HEK293 (cell line): Measurements from ENCODE around the gene MYBBP1A.

Source experiments
- CTCF ChIA-PET: fragments of 350-600 bp; formaldehyde crosslinking; extraction: SDS; loops from one replicate; lab custom pipeline; 2021; ENCODE audit warnings: antibody characterized with exemption; lab: Yijun Ruan, JAX
- POLR2A ChIA-PET: fragments of 300-600 bp; formaldehyde crosslinking; extraction: SDS; loops from one replicate; lab custom pipeline; 2020; ENCODE audit warnings: antibody characterized with exemption, inconsistent platforms; lab: Yijun Ruan, JAX
- H3K27ac ChIP-seq: fragments of 200-500 bp; sonication (Bioruptor generic); 2 replicates; pipeline ENCODE4 v1.5.1; 2014; ENCODE audit warnings: low read depth, low read length, control low read depth, inconsistent platforms; ENCODE audit errors: extremely low read depth
- H3K36me3 ChIP-seq, 2 experiments: fragments of 200-500 bp in 1 of 2; sonication (Bioruptor generic) in 1 of 2; 1 replicate in 1 of 2; 2 replicates in 1 of 2; pipeline ENCODE4 v1.5.1; 2014 to 2017; ENCODE audit warnings: inconsistent platforms in 2 of 2, low read length in 2 of 2; ENCODE audit not compliant: control insufficient read depth in 2 of 2, insufficient read depth in 1 of 2
- H3K4me1 ChIP-seq: fragments of 200-500 bp; sonication (Bioruptor generic); 2 replicates; pipeline ENCODE4 v1.5.1; 2014; ENCODE audit warnings: mild to moderate bottlenecking, low read length, inconsistent platforms; ENCODE audit not compliant: control insufficient read depth, insufficient read depth
- H3K4me3 ChIP-seq: 2 replicates; pipeline ENCODE4 v1.5.1; 2011; ENCODE audit warnings: low read depth, mild to moderate bottlenecking, control low read depth, low read length, moderate library complexity
- H3K9me3 ChIP-seq: fragments of 200-500 bp; sonication (Bioruptor generic); 2 replicates; pipeline ENCODE4 v1.5.1; 2014; ENCODE audit warnings: low read depth, low read length, inconsistent platforms; ENCODE audit not compliant: control insufficient read depth, insufficient read depth
- BCL11B ChIP-seq: fragments of 450-650 bp; formaldehyde crosslinking; IDR thresholded peaks from 2 replicates; pipeline ENCODE4 v1.5.1; 2016; ENCODE audit warnings: low read depth, missing biosample characterization, missing genetic modification characterization
- ZNF10 ChIP-seq: fragments of 450-650 bp; formaldehyde crosslinking; IDR thresholded peaks from 2 replicates; pipeline ENCODE4 v1.5.1; 2017; ENCODE audit warnings: missing biosample characterization, missing genetic modification characterization
- ZNF37A ChIP-seq: fragments of 450-650 bp; IDR thresholded peaks from 2 replicates; pipeline ENCODE4 v1.5.1; 2018; ENCODE audit warnings: missing biosample characterization, missing genetic modification characterization
- ZNF514 ChIP-seq: fragments of 450-650 bp; formaldehyde crosslinking; IDR thresholded peaks from 2 replicates; pipeline ENCODE4 v1.5.1; 2016; ENCODE audit warnings: missing biosample characterization, missing genetic modification characterization
- ZNF530 ChIP-seq: fragments of 450-650 bp; formaldehyde crosslinking; IDR thresholded peaks from 2 replicates; pipeline ENCODE4 v1.5.1; 2016; ENCODE audit warnings: low read depth, missing biosample characterization, missing genetic modification characterization
- ZNF624 ChIP-seq: fragments of 450-650 bp; formaldehyde crosslinking; IDR thresholded peaks from 2 replicates; pipeline ENCODE4 v1.5.1; 2017; ENCODE audit warnings: missing biosample characterization, missing genetic modification characterization
- ZNF660 ChIP-seq: fragments of 450-650 bp; IDR thresholded peaks from 2 replicates; pipeline ENCODE4 v1.5.1; 2018; ENCODE audit warnings: missing biosample characterization, mild to moderate bottlenecking, missing genetic modification characterization
- ZNF664 ChIP-seq: fragments of 450-650 bp; formaldehyde crosslinking; IDR thresholded peaks from 2 replicates; pipeline ENCODE4 v1.5.1; 2016; ENCODE audit warnings: missing biosample characterization, missing genetic modification characterization
- ZNF768 ChIP-seq: fragments of 450-650 bp; formaldehyde crosslinking; IDR thresholded peaks from 2 replicates; pipeline ENCODE4 v1.5.1; 2018; ENCODE audit warnings: missing biosample characterization, mild to moderate bottlenecking, missing genetic modification characterization
- ZNF843 ChIP-seq: fragments of 450-650 bp; formaldehyde crosslinking; IDR thresholded peaks from 2 replicates; pipeline ENCODE4 v1.5.1; 2016; ENCODE audit warnings: missing biosample characterization, missing genetic modification characterization
- TF ChIP-seq, protein P1 (sequence below): fragments of 450-650 bp; formaldehyde crosslinking; IDR thresholded peaks from 2 replicates; pipeline ENCODE4 v1.5.1; 2016; ENCODE audit warnings: missing biosample characterization, missing genetic modification characterization
- TF ChIP-seq, protein P2 (sequence below): fragments of 450-650 bp; formaldehyde crosslinking; IDR thresholded peaks from 2 replicates; pipeline ENCODE4 v1.5.1; 2016; ENCODE audit warnings: missing biosample characterization, missing genetic modification characterization

Gene MYBBP1A

DNA sequence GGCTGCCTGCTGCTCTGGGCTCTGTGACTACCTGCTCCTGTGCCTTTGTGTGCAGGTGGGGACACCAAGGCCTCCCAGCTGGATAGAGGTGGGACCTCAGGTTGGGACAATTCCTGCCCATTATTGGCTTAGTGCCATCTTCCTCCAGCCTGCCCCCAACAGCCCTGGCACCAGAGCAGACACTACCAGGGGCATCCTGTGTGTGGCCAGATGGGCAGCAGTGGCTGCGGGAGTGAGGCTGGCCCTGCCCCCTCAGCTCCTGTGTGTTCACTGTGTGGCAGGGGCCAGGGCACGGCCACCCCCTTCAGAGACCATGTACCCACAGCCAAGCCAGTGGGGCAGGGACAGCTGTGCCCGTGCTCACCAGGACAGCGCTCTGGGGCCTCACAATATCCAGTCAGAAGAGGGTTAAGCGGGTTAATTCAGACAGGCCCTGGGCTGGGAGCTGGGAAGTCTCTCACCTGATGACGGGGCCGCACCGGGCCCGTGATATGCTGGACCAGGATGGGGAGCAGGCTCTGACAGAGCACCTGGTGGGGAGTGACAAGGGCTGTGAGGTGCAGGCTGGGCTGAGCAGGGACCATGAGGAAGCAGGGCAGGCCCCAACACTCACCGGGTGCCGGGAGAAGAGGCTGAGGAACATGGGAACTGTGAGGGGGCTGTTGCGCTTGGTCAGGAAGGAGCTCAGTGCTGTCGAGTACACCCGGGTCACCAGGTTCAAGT, 13.0 kb downstream of the MYBBP1A start:
- POLR2A ChIA-PET = interaction anchor here (0.6 to 4.0 kb wide), 3 partner anchors 7 to 43 kb away, joined by 3 to 16 read pairs (median 11); partner anchors contain the start of gene MYBBP1A
- no peak for TF ChIP-seq ZNF660
- TF ChIP-seq, protein P1, sequence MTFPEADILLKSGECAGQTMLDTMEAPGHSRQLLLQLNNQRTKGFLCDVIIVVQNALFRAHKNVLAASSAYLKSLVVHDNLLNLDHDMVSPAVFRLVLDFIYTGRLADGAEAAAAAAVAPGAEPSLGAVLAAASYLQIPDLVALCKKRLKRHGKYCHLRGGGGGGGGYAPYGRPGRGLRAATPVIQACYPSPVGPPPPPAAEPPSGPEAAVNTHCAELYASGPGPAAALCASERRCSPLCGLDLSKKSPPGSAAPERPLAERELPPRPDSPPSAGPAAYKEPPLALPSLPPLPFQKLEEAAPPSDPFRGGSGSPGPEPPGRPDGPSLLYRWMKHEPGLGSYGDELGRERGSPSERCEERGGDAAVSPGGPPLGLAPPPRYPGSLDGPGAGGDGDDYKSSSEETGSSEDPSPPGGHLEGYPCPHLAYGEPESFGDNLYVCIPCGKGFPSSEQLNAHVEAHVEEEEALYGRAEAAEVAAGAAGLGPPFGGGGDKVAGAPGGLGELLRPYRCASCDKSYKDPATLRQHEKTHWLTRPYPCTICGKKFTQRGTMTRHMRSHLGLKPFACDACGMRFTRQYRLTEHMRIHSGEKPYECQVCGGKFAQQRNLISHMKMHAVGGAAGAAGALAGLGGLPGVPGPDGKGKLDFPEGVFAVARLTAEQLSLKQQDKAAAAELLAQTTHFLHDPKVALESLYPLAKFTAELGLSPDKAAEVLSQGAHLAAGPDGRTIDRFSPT (tag by site-specific recombination) = peak; percentile 66; the same call in 1 of the 2 replicates
- CTCF ChIA-PET = interaction anchor here (0.6 to 1.4 kb wide), 4 partner anchors 11 to 520 kb away, joined by 3 to 4 read pairs (median 4); no protein-coding TSS in a partner anchor

DNA sequence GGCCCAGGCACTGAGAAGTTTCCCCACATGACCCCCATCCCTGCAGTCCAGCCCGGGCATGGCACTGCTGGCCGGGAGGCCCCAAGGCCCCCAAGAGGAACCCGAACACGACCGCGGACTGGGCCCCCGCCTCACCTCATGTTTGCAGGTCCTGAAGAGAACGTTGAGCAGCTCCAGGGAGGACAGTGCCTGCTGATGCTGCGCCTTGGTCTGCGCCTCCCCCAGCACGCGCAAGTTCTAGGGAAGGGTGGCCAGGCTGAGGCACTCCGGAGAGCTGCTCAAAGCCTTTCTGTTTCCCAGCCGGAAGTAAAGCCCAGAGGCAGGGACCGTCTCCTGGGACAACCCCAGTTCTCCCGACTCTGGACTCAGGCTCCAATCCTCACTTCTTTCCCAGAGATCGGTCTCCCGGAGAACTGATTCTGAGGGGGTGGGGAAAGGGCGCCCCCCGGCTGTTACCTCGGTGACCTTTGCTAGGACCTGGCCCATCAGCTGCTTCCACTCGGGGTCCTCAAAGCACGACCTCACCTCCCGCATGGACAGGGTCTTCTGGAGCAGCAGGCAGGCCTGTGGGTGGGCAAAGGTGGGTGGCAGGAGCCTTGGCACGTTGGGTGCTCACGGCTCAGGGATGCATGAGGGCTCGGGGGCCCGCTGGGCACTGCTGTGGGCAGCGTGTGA, 13.7 kb downstream of the MYBBP1A start:
- peaks cover 0 to 91% of the 10 kb centered on the region in 2 experiments; a peak in 2 of 3 replicates for H3K36me3 ChIP-seq
- no peak for TF ChIP-seq ZNF37A (tag by site-specific recombination)
- no peak for TF ChIP-seq ZNF624 (tag by site-specific recombination)
- no peak for TF ChIP-seq BCL11B (tag by site-specific recombination)
- no peak for TF ChIP-seq ZNF664 (tag by site-specific recombination)
- no peak for TF ChIP-seq ZNF768 (tag by site-specific recombination)
- TF ChIP-seq, protein P1 (tag by site-specific recombination) = 0 out of 2 replicates have a peak, but pooled peaks have one; percentile 73
- TF ChIP-seq, protein P2, sequence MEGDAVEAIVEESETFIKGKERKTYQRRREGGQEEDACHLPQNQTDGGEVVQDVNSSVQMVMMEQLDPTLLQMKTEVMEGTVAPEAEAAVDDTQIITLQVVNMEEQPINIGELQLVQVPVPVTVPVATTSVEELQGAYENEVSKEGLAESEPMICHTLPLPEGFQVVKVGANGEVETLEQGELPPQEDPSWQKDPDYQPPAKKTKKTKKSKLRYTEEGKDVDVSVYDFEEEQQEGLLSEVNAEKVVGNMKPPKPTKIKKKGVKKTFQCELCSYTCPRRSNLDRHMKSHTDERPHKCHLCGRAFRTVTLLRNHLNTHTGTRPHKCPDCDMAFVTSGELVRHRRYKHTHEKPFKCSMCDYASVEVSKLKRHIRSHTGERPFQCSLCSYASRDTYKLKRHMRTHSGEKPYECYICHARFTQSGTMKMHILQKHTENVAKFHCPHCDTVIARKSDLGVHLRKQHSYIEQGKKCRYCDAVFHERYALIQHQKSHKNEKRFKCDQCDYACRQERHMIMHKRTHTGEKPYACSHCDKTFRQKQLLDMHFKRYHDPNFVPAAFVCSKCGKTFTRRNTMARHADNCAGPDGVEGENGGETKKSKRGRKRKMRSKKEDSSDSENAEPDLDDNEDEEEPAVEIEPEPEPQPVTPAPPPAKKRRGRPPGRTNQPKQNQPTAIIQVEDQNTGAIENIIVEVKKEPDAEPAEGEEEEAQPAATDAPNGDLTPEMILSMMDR (tag by site-specific recombination) = peak; percentile 9; the same call in 1 of the 2 replicates
- TF ChIP-seq ZNF530 = no peak
- TF ChIP-seq ZNF514 (tag by site-specific recombination) = no peak
- no peak for TF ChIP-seq ZNF843 (tag by site-specific recombination)
- TF ChIP-seq ZNF10 (tag by site-specific recombination) = no peak
- no peak overlapping the region for H3K27ac ChIP-seq
- H3K9me3 ChIP-seq = no peaks in the 10 kb centered on the region
- no peak overlapping the region for H3K4me3 ChIP-seq
- H3K4me1 ChIP-seq = no peaks in the 10 kb centered on the region
- POLR2A ChIA-PET = no interaction called here
- CTCF ChIA-PET = interaction anchor here (0.6 to 1.4 kb wide), 5 partner anchors 14 to 521 kb away, joined by 3 to 4 read pairs (median 4); no protein-coding TSS in a partner anchor

More for the DNA sequence above, 13.0 kb downstream of the MYBBP1A start:
- Histone ChIP-seq H3K27ac (no peak overlapping the region), H3K9me3 (no peaks in the 10 kb centered on the region), H3K4me1 (no peaks in the 10 kb centered on the region), H3K36me3 (peaks cover 5 to 95% of the 10 kb centered on the region in 2 experiments; a peak in 2 of 3 replicates), H3K4me3 (no peak overlapping the region)
